Neural cell (in vitro differentiated cells): ENCODE measurements around the gene FOCAD. TPM values are rescaled to one million over a fixed set of nuclear protein-coding genes. Genes with fewer than 3 reads are reported as not detected.

Experiments used
- H2AFZ ChIP-seq: fragments of 200-600, 300-800 bp; sonication (generic), shearing (Covaris generic); 2 replicates; pipeline ENCODE4 v1.6.0; 2014; ENCODE audit warnings: low read depth, mild to moderate bottlenecking, antibody characterized with exemption, low read length, moderate library complexity
- H3F3A ChIP-seq: fragments of 200-600 bp; shearing (Covaris generic); 2 replicates; pipeline ENCODE4 v1.6.1; 2016; ENCODE audit warnings: mild to moderate bottlenecking, moderate library complexity, mixed read lengths, antibody characterized with exemption, low read length; ENCODE audit not compliant: insufficient read depth, poor library complexity, severe bottlenecking
- H3K27ac ChIP-seq: fragments of 200-600, 300-800 bp; sonication (generic), shearing (Covaris generic); 2 replicates; pipeline ENCODE4 v1.5.1; 2014; ENCODE audit warnings: mild to moderate bottlenecking, low read length, moderate library complexity
- H3K27me3 ChIP-seq: fragments of 300-800, 200-600 bp; sonication (generic), shearing (Covaris generic); 2 replicates; pipeline ENCODE4 v1.6.0; 2014; ENCODE audit warnings: mild to moderate bottlenecking, low read depth, low read length, moderate library complexity; ENCODE audit not compliant: insufficient read depth
- H3K36me3 ChIP-seq: fragments of 300-800, 200-600 bp; sonication (generic), shearing (Covaris generic); 2 replicates; pipeline ENCODE4 v1.5.1; 2014; ENCODE audit warnings: mild to moderate bottlenecking, antibody characterized with exemption, low read length, moderate library complexity; ENCODE audit not compliant: insufficient read depth
- H3K4me2 ChIP-seq: fragments of 300-800, 200-600 bp; sonication (generic), shearing (Covaris generic); 2 replicates; pipeline ENCODE4 v1.6.0; 2014; ENCODE audit warnings: mild to moderate bottlenecking, low read length
- H3K4me3 ChIP-seq: fragments of 300-800, 200-600 bp; sonication (generic), shearing (Covaris generic); 2 replicates; pipeline ENCODE4 v1.5.1; 2014; ENCODE audit warnings: mild to moderate bottlenecking, low read length, moderate library complexity
- H3K79me2 ChIP-seq: fragments of 200-600 bp; shearing (Covaris generic); replicated peaks from 2 replicates; pipeline ENCODE4 v1.6.0; 2014; ENCODE audit warnings: mild to moderate bottlenecking, low read length, moderate library complexity; ENCODE audit not compliant: insufficient read depth
- H3K9ac ChIP-seq: fragments of 300-800, 200-600 bp; sonication (generic), shearing (Covaris generic); 2 replicates; pipeline ENCODE4 v1.6.1; 2016; ENCODE audit warnings: mild to moderate bottlenecking, low read length, mixed read lengths
- H3K9me2 ChIP-seq: fragments of 200-600 bp; shearing (Covaris generic); 2 replicates; pipeline ENCODE4 v1.6.1; 2016; ENCODE audit warnings: mild to moderate bottlenecking, low read length, mixed read lengths; ENCODE audit not compliant: insufficient read depth
- H3K9me3 ChIP-seq: fragments of 200-600, 300-800 bp; sonication (generic), shearing (Covaris generic); 2 replicates; pipeline ENCODE4 v1.6.1; 2016; ENCODE audit warnings: mild to moderate bottlenecking, mixed run types, low read length, moderate library complexity, mixed read lengths
- H4K20me1 ChIP-seq: fragments of 200-600 bp; shearing (Covaris generic); 2 replicates; pipeline ENCODE4 v1.6.1; 2016; ENCODE audit warnings: mild to moderate bottlenecking, mixed run types; ENCODE audit not compliant: insufficient read depth
- EP300 ChIP-seq: fragments of 450-650 bp; conservative IDR thresholded peaks from 2 replicates; pipeline ENCODE4 v1.6.1; 2014; ENCODE audit warnings: antibody characterized with exemption, mild to moderate bottlenecking, moderate library complexity; ENCODE audit not compliant: poor library complexity, severe bottlenecking
- EZH2 ChIP-seq: fragments of 200-600, 300-800 bp; shearing (Covaris generic), sonication (generic); IDR thresholded peaks from 2 replicates; pipeline ENCODE4 v1.6.1; 2014; ENCODE audit warnings: antibody characterized with exemption, low read length, borderline replicate concordance, mild to moderate bottlenecking; ENCODE audit not compliant: insufficient read depth, poor library complexity, severe bottlenecking
- MXI1 ChIP-seq: fragments of 450-650 bp; conservative IDR thresholded peaks from 2 replicates; pipeline ENCODE4 v1.6.1; 2014; ENCODE audit warnings: antibody characterized with exemption, mild to moderate bottlenecking; ENCODE audit not compliant: poor library complexity, severe bottlenecking
- POLR2AphosphoS5 ChIP-seq: IDR thresholded peaks from 2 replicates; pipeline ENCODE4 v1.6.1; 2012
- RAD21 ChIP-seq: fragments of 450-650 bp; conservative IDR thresholded peaks from 2 replicates; pipeline ENCODE4 v1.6.1; 2014; ENCODE audit warnings: antibody characterized with exemption, mild to moderate bottlenecking, moderate library complexity
- SMC3 ChIP-seq: fragments of 450-650 bp; conservative IDR thresholded peaks from 2 replicates; pipeline ENCODE4 v1.6.1; 2014; ENCODE audit warnings: antibody characterized with exemption, mild to moderate bottlenecking, moderate library complexity; ENCODE audit not compliant: poor library complexity
- TAF1 ChIP-seq: IDR thresholded peaks from 2 replicates; pipeline ENCODE4 v1.6.1; 2012; ENCODE audit warnings: low read depth
- polyA plus RNA-seq: library from polyadenylated mRNA; depleted of rRNA; stranded (reverse); fragments of >200 nt; gene quantifications from 2 replicates; pipeline ENCODE4 v1.2.3, GENCODE V29; 2014
- TF ChIP-seq, protein P1 (sequence below): fragments of 450-650 bp; IDR thresholded peaks from 2 replicates; pipeline ENCODE4 v1.5.1; 2014; ENCODE audit warnings: antibody characterized with exemption, mild to moderate bottlenecking, moderate library complexity; ENCODE audit not compliant: poor library complexity, severe bottlenecking
- TF ChIP-seq, protein P2 (sequence below): IDR thresholded peaks from 2 replicates; pipeline ENCODE4 v1.6.1; 2012; ENCODE audit warnings: borderline replicate concordance

The FOCAD gene
- polyA plus RNA-seq, 1 donor from 2014 or later: 23.5 TPM

- TF ChIP-seq RAD21: no peak
- TF ChIP-seq TAF1: no peak
- no peak for TF ChIP-seq POLR2AphosphoS5
- no peak for TF ChIP-seq SMC3
- TF ChIP-seq EP300: no peak
- no peak for TF ChIP-seq MXI1
- H4K20me1 ChIP-seq: no peaks in the 10 kb centered on the region
- H3K36me3 ChIP-seq: no peaks in the 10 kb centered on the region
- no peak overlapping the region for H3K9ac ChIP-seq
- H2AFZ ChIP-seq: no peak overlapping the region
- H3K9me3 ChIP-seq: no peaks in the 10 kb centered on the region
- no peak overlapping the region for H3K4me3 ChIP-seq
- H3K4me2 ChIP-seq: no peak overlapping the region
- no peaks in the 10 kb centered on the region for H3K79me2 ChIP-seq
- no peaks in the 10 kb centered on the region for H3F3A ChIP-seq
- no peak overlapping the region for H3K27ac ChIP-seq
- H3K27me3 ChIP-seq: no peaks in the 10 kb centered on the region
- no peaks in the 10 kb centered on the region for H3K9me2 ChIP-seq
These were observed 331.9 kb downstream of the FOCAD start for GRCh38 chr9:21015995-21016394.

GRCh38 chr9:21016701-21017491, 332.8 kb downstream of the FOCAD start:
- Histone ChIP-seq H3K9me3 (no peaks in the 10 kb centered on the region), H3K36me3 (no peaks in the 10 kb centered on the region), H2AFZ (no peak overlapping the region), H4K20me1 (no peaks in the 10 kb centered on the region), H3K4me3 (no peak overlapping the region), H3K9me2 (no peaks in the 10 kb centered on the region), H3K4me2 (no peak overlapping the region), H3K27ac (no peak overlapping the region), H3K9ac (no peak overlapping the region), H3F3A (no peaks in the 10 kb centered on the region), H3K27me3 (no peaks in the 10 kb centered on the region), H3K79me2 (no peaks in the 10 kb centered on the region)
- TF ChIP-seq EZH2 (no peak), TAF1 (no peak), EP300 (no peak)
- TF ChIP-seq, protein P1, sequence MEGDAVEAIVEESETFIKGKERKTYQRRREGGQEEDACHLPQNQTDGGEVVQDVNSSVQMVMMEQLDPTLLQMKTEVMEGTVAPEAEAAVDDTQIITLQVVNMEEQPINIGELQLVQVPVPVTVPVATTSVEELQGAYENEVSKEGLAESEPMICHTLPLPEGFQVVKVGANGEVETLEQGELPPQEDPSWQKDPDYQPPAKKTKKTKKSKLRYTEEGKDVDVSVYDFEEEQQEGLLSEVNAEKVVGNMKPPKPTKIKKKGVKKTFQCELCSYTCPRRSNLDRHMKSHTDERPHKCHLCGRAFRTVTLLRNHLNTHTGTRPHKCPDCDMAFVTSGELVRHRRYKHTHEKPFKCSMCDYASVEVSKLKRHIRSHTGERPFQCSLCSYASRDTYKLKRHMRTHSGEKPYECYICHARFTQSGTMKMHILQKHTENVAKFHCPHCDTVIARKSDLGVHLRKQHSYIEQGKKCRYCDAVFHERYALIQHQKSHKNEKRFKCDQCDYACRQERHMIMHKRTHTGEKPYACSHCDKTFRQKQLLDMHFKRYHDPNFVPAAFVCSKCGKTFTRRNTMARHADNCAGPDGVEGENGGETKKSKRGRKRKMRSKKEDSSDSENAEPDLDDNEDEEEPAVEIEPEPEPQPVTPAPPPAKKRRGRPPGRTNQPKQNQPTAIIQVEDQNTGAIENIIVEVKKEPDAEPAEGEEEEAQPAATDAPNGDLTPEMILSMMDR: no peak

DNA sequence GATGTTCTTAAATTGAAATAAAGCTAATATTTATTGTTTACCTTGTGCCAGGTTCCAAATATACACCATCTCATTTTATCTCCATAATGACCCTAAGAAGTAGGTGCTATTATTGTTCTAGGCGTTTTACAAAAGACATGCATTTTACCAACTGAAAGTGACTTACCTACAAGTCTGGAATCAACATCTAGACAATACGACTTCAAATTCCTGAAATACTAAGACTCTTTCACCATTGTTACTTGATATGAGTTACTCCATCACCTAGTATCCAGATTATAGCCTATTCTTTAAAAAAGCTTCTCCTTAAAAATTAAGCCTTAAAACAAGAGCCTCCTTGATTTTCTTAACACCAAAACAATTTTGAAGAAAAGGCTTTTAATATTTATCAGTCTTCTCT, 334.1 kb downstream of the FOCAD start:
- no peaks in the 10 kb centered on the region for H3K36me3 ChIP-seq
- no peaks in the 10 kb centered on the region for H3F3A ChIP-seq
- H3K4me3 ChIP-seq: no peak overlapping the region
- no peaks in the 10 kb centered on the region for H3K27me3 ChIP-seq
- no peak overlapping the region for H3K9ac ChIP-seq
- no peaks in the 10 kb centered on the region for H3K9me3 ChIP-seq
- no peaks in the 10 kb centered on the region for H3K79me2 ChIP-seq
- no peak overlapping the region for H2AFZ ChIP-seq
- no peaks in the 10 kb centered on the region for H4K20me1 ChIP-seq
- no peak overlapping the region for H3K27ac ChIP-seq
- H3K9me2 ChIP-seq: no peaks in the 10 kb centered on the region
- TF ChIP-seq RAD21 (no peak), SMC3 (no peak), POLR2AphosphoS5 (no peak), MXI1 (no peak), EZH2 (no peak), EP300 (no peak), TAF1 (no peak)
- TF ChIP-seq, protein P2, sequence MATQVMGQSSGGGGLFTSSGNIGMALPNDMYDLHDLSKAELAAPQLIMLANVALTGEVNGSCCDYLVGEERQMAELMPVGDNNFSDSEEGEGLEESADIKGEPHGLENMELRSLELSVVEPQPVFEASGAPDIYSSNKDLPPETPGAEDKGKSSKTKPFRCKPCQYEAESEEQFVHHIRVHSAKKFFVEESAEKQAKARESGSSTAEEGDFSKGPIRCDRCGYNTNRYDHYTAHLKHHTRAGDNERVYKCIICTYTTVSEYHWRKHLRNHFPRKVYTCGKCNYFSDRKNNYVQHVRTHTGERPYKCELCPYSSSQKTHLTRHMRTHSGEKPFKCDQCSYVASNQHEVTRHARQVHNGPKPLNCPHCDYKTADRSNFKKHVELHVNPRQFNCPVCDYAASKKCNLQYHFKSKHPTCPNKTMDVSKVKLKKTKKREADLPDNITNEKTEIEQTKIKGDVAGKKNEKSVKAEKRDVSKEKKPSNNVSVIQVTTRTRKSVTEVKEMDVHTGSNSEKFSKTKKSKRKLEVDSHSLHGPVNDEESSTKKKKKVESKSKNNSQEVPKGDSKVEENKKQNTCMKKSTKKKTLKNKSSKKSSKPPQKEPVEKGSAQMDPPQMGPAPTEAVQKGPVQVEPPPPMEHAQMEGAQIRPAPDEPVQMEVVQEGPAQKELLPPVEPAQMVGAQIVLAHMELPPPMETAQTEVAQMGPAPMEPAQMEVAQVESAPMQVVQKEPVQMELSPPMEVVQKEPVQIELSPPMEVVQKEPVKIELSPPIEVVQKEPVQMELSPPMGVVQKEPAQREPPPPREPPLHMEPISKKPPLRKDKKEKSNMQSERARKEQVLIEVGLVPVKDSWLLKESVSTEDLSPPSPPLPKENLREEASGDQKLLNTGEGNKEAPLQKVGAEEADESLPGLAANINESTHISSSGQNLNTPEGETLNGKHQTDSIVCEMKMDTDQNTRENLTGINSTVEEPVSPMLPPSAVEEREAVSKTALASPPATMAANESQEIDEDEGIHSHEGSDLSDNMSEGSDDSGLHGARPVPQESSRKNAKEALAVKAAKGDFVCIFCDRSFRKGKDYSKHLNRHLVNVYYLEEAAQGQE: no peak
- TF ChIP-seq, protein P1: no peak
- H3K4me2 ChIP-seq: no peak overlapping the region
